GM18870 (cell line): ENCODE results near the gene PCED1A.

Experiments used
- ATAC-seq: cut with Tn5 transposase; IDR thresholded peaks from one replicate; pipeline ENCODE4 v1.9.1; 2021; ENCODE audit warnings: moderate library complexity; ENCODE audit not compliant: unreplicated experiment

PCED1A gene

GRCh38 chr20:2807019-2807418 lies 33.4 kb downstream of the PCED1A start:
- ATAC-seq: no peak

GRCh38 chr20:2806351-2806701 lies 34.1 kb downstream of the PCED1A start:
- ATAC-seq: no peak

DNA sequence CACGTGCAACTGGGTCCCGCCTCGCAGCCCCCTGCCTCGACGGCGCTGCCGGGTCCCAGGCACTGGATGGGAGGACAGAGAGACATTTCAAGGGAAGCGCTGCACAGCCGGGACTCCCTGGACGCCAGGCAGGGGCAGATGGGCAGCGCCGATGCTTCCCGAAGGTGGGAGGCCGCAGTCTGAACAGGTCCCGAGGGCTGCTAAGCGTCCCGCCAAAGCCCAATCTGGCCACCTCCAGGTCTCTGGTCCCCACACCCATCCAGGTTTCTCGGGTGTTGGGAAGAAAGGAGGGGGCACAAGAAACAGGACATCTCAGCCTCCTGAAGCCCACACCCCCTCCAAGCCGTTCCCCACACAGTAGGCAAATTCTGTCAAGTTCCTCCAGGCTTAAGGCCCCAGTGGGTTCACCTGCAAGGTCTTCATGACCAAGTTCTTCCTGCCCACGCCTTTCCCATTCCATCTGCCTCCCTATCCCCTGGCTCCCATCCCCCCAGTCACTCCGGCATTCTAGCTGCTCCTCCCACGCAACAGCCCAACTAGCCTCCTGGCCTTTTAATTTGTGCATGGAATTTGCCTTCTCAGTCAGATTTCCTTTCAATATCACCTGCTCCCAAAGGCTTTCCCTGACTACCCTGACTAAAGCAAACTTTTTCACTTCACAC lies 34.6 kb downstream of the PCED1A start:
- no peak for ATAC-seq

DNA sequence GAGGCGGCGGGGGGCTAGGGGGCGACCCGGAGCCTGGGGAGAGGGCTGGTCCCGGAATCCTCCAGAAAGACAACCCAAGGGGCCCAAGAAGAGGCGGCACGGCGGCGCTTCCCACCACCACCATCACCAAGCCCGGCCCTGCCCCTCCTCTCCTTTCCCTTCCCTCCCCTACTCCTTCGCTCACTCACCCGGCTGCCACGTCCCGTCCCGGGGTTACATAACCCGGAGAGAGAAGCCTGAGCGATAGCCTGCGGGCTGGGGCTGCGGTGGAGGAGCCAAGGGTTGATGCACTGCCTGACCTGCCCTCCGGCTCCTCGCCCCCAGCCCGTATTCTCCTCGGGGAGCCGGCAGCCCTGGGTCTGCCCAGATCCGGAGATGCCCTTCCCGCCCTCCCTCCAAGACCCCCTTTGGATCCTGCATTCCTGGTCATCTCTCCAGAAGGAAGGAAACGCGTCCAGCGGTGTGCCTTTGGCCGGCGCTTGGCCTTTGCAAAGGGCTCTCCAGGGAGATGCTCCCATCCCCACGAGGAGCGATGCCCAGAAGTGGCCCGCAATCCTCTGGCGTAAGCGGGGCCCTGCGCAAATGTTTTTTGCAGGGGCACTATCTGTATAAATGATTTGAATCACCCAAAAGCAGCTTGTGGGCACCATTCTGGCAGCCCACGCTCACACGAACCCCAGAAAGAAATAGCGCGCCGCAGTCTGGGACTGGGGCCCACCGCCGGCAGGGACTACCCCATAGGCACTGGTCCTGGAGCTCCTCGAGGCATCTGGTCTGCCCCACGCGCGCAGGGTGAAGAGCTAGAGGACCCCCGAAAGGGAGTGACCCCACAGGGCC lies 35.4 kb downstream of the PCED1A start:
- ATAC-seq: no peak

- ATAC-seq: no peak
Observed at GRCh38 chr20:2804041-2804828, 36.2 kb downstream of the PCED1A start.

- no peak for ATAC-seq
Observed at GRCh38 chr20:2801286-2801728, 39.1 kb downstream of the PCED1A start.

DNA sequence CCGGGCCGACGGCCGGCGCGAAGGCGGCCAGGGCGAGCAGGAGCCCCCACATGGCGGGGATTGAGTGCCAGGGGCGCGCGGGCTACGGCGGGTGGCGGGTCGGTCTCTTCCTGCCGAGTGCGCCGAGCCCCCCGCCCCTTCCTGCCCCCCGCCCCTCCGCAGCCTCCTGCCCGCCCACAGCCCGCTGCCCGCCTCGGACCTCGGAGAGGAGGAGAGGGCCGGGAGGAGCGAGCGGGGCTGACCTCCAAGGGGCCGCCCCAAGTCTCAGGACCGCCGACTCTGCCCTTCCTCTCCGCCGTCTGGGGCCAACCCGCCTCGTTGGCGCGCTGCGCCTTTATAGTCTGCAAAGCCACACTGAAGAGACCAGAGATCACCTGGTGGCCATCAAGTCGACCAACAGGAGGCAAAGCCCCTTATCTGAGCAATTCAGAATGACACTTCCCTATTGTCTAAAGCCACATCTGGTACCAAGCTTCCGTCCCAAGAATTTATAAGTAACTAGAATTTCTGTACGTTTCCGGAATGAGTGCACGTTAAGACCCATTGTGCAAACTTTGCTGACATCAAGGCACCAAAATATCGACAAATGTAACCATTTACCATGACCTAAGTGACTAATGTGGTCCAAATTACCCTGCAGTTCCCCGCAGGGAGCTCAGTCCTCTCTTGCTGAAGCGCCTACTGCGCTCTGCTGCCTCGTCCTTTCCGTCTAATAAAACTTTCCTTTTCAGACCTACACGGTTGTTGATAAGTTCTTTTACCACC lies 39.8 kb downstream of the PCED1A start, which contains the start of gene CPXM1:
TSS of gene CPXM1 (minus strand) at position 107 of the 765 bp plus-strand sequence. CDS start at position 52, 55 bp downstream.
- peak; percentile 43 for ATAC-seq

- ATAC-seq: no peak
Observed at GRCh38 chr20:2799688-2800520, 40.6 kb downstream of the PCED1A start.

- ATAC-seq: no peak
Observed at GRCh38 chr20:2799271-2799670, 41.2 kb downstream of the PCED1A start.

GRCh38 chr20:2798814-2799213 lies 41.6 kb downstream of the PCED1A start:
- ATAC-seq: no peak

DNA sequence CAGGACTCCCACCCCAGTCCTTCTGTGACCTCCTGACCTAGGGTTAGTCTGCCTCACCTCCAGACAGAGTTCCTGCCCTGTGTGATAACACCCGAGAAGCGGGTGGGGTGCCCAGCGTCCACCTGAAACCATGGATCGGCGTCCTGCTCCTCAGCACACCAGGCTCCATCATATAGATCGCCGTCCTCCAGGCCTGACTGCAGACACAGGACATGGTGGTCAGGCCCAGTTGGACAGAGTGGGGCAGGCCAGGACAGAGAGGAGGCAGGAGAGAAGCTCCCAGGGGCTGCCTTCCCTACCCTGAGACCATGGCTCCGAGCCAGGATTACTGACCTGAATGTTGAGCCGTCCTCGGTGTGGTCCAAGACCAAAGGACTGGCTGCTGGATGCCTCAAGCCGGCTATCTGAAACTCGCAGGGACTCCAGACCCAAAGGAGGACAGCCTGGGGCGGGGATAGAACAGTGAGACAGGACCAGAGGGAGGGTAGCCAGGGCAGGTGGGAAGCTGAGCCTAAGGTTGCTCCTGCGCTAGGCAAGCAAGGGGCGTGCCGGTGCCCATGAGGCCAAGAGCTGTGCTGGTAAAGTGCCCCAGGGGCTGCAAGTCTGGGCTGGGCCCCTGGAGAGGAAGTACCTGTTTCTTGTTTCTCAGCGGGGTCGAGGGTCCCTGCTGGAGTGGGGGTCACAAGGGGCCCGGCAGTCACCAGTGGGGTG lies 42.2 kb downstream of the PCED1A start:
- ATAC-seq: no peak

GRCh38 chr20:2797136-2797983 lies 43.1 kb downstream of the PCED1A start:
- no peak for ATAC-seq

- no peak for ATAC-seq
Observed at GRCh38 chr20:2796011-2796660, 44.3 kb downstream of the PCED1A start.

GRCh38 chr20:2795451-2795850 lies 45.0 kb downstream of the PCED1A start:
- ATAC-seq: no peak

GRCh38 chr20:2794866-2795447 lies 45.5 kb downstream of the PCED1A start:
- ATAC-seq: no peak

- ATAC-seq: no peak
Observed at GRCh38 chr20:2794202-2794748, 46.2 kb downstream of the PCED1A start.

GRCh38 chr20:2793471-2793870 lies 47.0 kb downstream of the PCED1A start:
- ATAC-seq: no peak
